ENCODE results near the gene SLCO4A1.

DNA sequence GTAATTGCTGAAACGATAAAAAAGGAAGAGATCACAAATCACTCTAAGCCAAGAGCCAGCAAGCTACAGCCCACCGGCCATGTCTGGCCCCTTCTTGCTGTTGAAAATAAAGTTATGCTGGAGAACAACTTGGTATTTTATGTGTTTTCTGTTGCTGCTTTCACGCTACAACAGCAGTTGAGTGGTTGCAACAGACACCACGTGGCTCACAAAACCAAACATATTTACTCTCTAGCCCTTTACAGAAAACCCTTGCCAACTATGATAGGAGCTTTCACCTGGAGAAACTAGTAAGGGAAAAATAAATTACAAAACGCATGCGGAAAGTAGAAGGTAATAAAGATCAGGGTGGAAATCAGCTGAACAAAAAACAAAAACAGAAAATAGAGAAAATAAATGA, 41.1 kb upstream of the SLCO4A1 start:
- TF ChIP-seq, protein P1, sequence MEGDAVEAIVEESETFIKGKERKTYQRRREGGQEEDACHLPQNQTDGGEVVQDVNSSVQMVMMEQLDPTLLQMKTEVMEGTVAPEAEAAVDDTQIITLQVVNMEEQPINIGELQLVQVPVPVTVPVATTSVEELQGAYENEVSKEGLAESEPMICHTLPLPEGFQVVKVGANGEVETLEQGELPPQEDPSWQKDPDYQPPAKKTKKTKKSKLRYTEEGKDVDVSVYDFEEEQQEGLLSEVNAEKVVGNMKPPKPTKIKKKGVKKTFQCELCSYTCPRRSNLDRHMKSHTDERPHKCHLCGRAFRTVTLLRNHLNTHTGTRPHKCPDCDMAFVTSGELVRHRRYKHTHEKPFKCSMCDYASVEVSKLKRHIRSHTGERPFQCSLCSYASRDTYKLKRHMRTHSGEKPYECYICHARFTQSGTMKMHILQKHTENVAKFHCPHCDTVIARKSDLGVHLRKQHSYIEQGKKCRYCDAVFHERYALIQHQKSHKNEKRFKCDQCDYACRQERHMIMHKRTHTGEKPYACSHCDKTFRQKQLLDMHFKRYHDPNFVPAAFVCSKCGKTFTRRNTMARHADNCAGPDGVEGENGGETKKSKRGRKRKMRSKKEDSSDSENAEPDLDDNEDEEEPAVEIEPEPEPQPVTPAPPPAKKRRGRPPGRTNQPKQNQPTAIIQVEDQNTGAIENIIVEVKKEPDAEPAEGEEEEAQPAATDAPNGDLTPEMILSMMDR (IDR thresholded peaks at IDR 0.05) = no peak
- TF ChIP-seq POLR2A (IDR thresholded peaks at IDR 0.05) = no peak

Measured in adrenal gland (tissue), 5 donors.